Cardiac muscle cell (in vitro differentiated cells and primary cell): ENCODE results near the gene TRIM31. TPM values are rescaled to one million over a fixed set of nuclear protein-coding genes. Genes with fewer than 3 reads are reported as not detected.

Experiments
- DNase-seq, 2 donors: peaks; one replicate each; pipeline versions ENCODE4 v3.0.0 to v3.0.0-alpha.2; 2010 to 2017; ENCODE audit warnings: low read depth in 1 of 2, low spot score in 1 of 2
- H3K27ac ChIP-seq: fragments of 200-600 bp; sonication (generic); 2 replicates; pipeline ENCODE4 v1.5.1; 2016
- H3K27me3 ChIP-seq: fragments of 200-600 bp; sonication (generic); 2 replicates; pipeline ENCODE4 v1.6.0; 2016; ENCODE audit warnings: control low read depth
- H3K36me3 ChIP-seq: fragments of 200-600 bp; sonication (generic); 2 replicates; pipeline ENCODE4 v1.5.1; 2016; ENCODE audit warnings: control low read depth
- H3K4me1 ChIP-seq: fragments of 200-600 bp; sonication (generic); 2 replicates; pipeline ENCODE4 v1.8.1; 2017; ENCODE audit warnings: low read depth, mild to moderate bottlenecking, mixed run types
- H3K4me3 ChIP-seq: fragments of 200-600 bp; sonication (generic); 2 replicates; pipeline ENCODE4 v1.5.1; 2016; ENCODE audit warnings: mild to moderate bottlenecking
- H3K9me3 ChIP-seq: fragments of 200-600 bp; sonication (generic); 2 replicates; pipeline ENCODE4 v1.5.1; 2017; ENCODE audit warnings: low read depth, mild to moderate bottlenecking, control low read depth
- CTCF ChIP-seq: IDR thresholded peaks from 2 replicates; pipeline ENCODE4 v1.5.1; 2012; ENCODE audit warnings: low read depth, mild to moderate bottlenecking, low read length
- polyA plus RNA-seq: library from polyadenylated mRNA; unstranded; fragments of >200 nt; fragmentation: Nextera tagmentation; extraction: Ambion mirVana; gene quantifications from 2 replicates; pipeline ENCODE4 v1.2.1, GENCODE V29; 2016
- total RNA-seq: library from RNA; depleted of rRNA; stranded (reverse); fragments of >200 nt; gene quantifications from 2 replicates; pipeline ENCODE4 v1.2.3, GENCODE V29; 2016

The TRIM31 gene, protein sequence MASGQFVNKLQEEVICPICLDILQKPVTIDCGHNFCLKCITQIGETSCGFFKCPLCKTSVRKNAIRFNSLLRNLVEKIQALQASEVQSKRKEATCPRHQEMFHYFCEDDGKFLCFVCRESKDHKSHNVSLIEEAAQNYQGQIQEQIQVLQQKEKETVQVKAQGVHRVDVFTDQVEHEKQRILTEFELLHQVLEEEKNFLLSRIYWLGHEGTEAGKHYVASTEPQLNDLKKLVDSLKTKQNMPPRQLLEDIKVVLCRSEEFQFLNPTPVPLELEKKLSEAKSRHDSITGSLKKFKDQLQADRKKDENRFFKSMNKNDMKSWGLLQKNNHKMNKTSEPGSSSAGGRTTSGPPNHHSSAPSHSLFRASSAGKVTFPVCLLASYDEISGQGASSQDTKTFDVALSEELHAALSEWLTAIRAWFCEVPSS
- total RNA-seq (not detected in 2 replicates), polyA plus RNA-seq (not detected in 2 replicates)

GRCh38 chr6:30113003-30113759 is at the start of gene TRIM31:
TRIM31 (minus strand) TSS chr6:30113090; CDS start chr6:30112805, 285 bp downstream.
- Histone ChIP-seq H3K36me3 (no peaks in the 10 kb centered on the region), H3K27me3 (peaks cover 74% of the 10 kb centered on the region), H3K27ac (no peak within 1 kb of the TSS), H3K4me1 (no peaks in the 10 kb centered on the region), H3K9me3 (no peaks in the 10 kb centered on the region), H3K4me3 (no peak within 1 kb of the TSS)
- no peak for TF ChIP-seq CTCF
- DNase-seq = no peak

DNA sequence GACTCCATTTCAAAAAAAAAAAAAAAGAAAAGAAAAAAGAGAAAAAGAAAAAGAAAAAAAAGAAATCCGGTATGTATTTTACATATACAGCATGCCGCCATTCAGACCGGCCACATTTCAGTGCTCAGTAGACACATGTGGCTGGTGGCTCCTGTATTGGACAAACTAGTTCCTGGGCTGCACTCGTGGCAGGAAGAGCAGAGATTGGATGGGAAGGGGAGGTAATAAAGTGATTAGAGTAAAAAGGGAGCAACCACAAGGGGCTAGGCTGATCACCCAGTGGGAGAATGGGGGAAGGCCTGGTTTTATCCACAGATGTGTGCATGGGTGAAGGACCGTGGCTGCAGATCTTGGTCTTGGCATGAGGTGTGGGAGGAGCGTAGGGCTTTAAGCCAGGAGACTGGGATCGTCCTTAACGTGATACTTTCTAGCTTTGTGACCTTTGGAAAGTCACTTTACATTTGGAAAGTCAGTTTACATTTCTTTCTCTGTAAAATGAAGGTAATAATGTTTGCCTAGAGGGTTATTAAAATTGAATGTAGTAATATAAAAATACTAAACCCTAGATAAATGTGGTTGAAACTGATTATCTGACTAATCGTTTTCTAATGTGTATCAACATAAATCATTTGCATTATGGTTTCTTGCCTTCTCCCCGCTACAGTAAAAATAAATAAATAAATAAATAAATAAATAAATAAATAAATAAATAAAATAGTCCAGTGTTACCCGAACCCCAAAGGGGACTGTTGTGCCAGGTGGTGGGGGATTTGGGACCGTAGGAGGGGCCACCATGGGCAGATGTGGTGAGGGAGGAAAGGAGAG is 49.6 kb upstream of the TRIM31 start:
- H3K27me3 ChIP-seq = peaks cover 36% of the 10 kb centered on the region

GRCh38 chr6:30160785-30161531 is 48.1 kb upstream of the TRIM31 start, which contains the start of gene TRIM10:
TRIM10 (minus strand) TSS chr6:30161211; CDS start chr6:30160858, 353 bp downstream.
- Histone ChIP-seq H3K9me3 (no peaks in the 10 kb centered on the region), H3K36me3 (no peaks in the 10 kb centered on the region), H3K4me3 (no peak within 1 kb of the TSS), H3K4me1 (no peaks in the 10 kb centered on the region), H3K27ac (no peak within 1 kb of the TSS), H3K27me3 (peaks cover 37% of the 10 kb centered on the region)
- no peak for DNase-seq
- TF ChIP-seq CTCF = no peak

More for the DNA sequence above, 49.6 kb upstream of the TRIM31 start:
- Histone ChIP-seq H3K36me3 (no peaks in the 10 kb centered on the region), H3K4me1 (no peaks in the 10 kb centered on the region), H3K9me3 (no peaks in the 10 kb centered on the region), H3K27ac (no peak overlapping the region), H3K4me3 (no peak overlapping the region)
- DNase-seq = no peak
- no peak for TF ChIP-seq CTCF

GRCh38 chr6:30160008-30160784 is 47.3 kb upstream of the TRIM31 start:
- no peak for TF ChIP-seq CTCF

More at GRCh38 chr6:30160008-30160784, 47.3 kb upstream of the TRIM31 start:
- Histone ChIP-seq H3K9me3 (no peaks in the 10 kb centered on the region), H3K27me3 (peaks cover 45% of the 10 kb centered on the region), H3K4me1 (no peaks in the 10 kb centered on the region), H3K4me3 (no peak overlapping the region), H3K36me3 (no peaks in the 10 kb centered on the region), H3K27ac (no peak overlapping the region)
- no peak for DNase-seq
